WTC11 (cell line): ENCODE results near the gene WDR1.

Source experiments
- CREB1 ChIP-seq: sonication (generic); formaldehyde crosslinking; IDR thresholded peaks from 2 replicates; pipeline ENCODE4 v1.8.0; 2023; ENCODE audit warnings: mild to moderate bottlenecking, missing genetic modification reagents
- FOXK1 ChIP-seq: sonication (generic); formaldehyde crosslinking; IDR thresholded peaks from 2 replicates; pipeline ENCODE4 v1.8.0; 2022; ENCODE audit warnings: mild to moderate bottlenecking, moderate library complexity, missing genetic modification reagents
- JUN ChIP-seq: sonication (generic); formaldehyde crosslinking; IDR thresholded peaks from 2 replicates; pipeline ENCODE4 v1.8.0; 2023; ENCODE audit warnings: mild to moderate bottlenecking, missing genetic modification reagents
- MXD4 ChIP-seq: fragments of 250-450 bp; sonication (Bioruptor Pico); IDR thresholded peaks from 2 replicates; pipeline ENCODE4 v1.8.0; 2021; ENCODE audit warnings: mild to moderate bottlenecking, moderate library complexity, borderline replicate concordance
- MYBL2 ChIP-seq: sonication (generic); formaldehyde crosslinking; IDR thresholded peaks from 2 replicates; pipeline ENCODE4 v1.8.1; 2023; ENCODE audit warnings: mild to moderate bottlenecking, moderate library complexity, missing genetic modification reagents
- RELA ChIP-seq: sonication (generic); formaldehyde crosslinking; IDR thresholded peaks from 2 replicates; pipeline ENCODE4 v1.8.1; 2022; ENCODE audit warnings: missing genetic modification reagents, mild to moderate bottlenecking, borderline replicate concordance
- SP1 ChIP-seq: sonication (generic); formaldehyde crosslinking; conservative IDR thresholded peaks from 2 replicates; pipeline ENCODE4 v1.8.1; 2022; ENCODE audit warnings: missing genetic modification reagents
- TEAD4 ChIP-seq: sonication (generic); formaldehyde crosslinking; IDR thresholded peaks from 2 replicates; pipeline ENCODE4 v1.8.0; 2022; ENCODE audit warnings: mild to moderate bottlenecking, missing genetic modification reagents
- TF ChIP-seq, protein P1 (sequence below): fragments of 200-600 bp; IDR thresholded peaks from 2 replicates; pipeline ENCODE4 v1.8.0; 2022; ENCODE audit warnings: antibody characterized with exemption
- TF ChIP-seq, protein P2 (sequence below): sonication (generic); formaldehyde crosslinking; IDR thresholded peaks from 2 replicates; pipeline ENCODE4 v1.8.1; 2023; ENCODE audit warnings: mild to moderate bottlenecking, missing genetic modification reagents, borderline replicate concordance
- TF ChIP-seq, protein P3 (sequence below): sonication (generic); formaldehyde crosslinking; IDR thresholded peaks from 2 replicates; pipeline ENCODE4 v1.8.1; 2022; ENCODE audit warnings: low read depth, mild to moderate bottlenecking, moderate library complexity, missing genetic modification reagents, borderline replicate concordance
- TF ChIP-seq, protein P4 (sequence below): sonication (generic); formaldehyde crosslinking; IDR thresholded peaks from 2 replicates; pipeline ENCODE4 v1.8.1; 2023; ENCODE audit warnings: mild to moderate bottlenecking, missing genetic modification reagents
- TF ChIP-seq, protein P5 (sequence below): sonication (generic); formaldehyde crosslinking; conservative IDR thresholded peaks from 2 replicates; pipeline ENCODE4 v1.8.1; 2022; ENCODE audit warnings: mild to moderate bottlenecking, missing genetic modification reagents
- TF ChIP-seq, protein P6 (sequence below): fragments of 250-450 bp; sonication (Bioruptor Pico); conservative IDR thresholded peaks from 2 replicates; pipeline ENCODE4 v1.9.0; 2021; ENCODE audit warnings: mild to moderate bottlenecking

DNA sequence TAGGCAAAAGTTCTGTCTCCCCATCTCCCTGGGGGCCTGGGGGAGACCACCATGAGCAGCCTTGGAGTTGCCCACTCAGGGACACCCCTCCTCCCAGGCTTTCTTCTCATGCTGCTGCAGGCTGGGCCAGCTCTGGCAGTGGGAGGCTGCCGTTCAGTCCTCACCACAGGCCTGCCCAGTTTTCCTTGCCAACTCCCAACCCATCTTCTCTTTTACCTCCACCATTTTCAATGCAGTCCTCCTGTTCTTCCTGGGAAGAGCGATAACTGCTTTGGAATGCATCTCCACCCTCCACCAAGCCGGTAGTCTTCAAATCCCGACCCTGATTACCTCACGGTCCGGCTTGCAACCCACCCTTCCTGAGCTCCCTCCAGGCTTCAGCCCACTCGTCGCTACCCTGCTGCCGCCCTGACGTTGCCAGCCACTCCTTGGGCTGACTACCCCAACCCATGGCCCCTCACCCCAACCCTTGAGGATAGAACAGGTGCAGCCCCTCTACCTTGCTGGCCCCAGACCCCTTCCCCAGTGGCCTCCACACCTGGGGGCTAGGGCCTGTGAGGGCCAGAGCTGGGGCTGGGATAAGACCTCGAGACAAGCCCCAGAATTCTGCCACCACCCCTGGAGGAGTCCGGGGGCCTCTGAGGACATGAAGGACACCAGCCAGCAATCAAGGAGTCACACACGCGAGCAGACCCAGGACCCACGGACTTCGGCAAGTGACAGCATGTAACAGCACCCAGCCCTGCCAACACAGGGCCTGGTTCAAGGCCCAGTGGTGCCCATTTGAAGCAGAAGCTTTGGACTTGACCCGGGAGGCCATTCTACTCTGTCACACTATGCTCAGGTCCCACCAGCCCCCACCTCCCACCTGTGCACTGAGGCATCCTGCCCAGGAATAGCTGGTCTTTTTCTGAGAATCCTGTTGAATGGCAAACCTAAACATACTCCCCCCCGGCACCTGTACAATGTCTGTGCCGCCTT lies 9.2 kb downstream of the WDR1 start:
- TF ChIP-seq, protein P1, sequence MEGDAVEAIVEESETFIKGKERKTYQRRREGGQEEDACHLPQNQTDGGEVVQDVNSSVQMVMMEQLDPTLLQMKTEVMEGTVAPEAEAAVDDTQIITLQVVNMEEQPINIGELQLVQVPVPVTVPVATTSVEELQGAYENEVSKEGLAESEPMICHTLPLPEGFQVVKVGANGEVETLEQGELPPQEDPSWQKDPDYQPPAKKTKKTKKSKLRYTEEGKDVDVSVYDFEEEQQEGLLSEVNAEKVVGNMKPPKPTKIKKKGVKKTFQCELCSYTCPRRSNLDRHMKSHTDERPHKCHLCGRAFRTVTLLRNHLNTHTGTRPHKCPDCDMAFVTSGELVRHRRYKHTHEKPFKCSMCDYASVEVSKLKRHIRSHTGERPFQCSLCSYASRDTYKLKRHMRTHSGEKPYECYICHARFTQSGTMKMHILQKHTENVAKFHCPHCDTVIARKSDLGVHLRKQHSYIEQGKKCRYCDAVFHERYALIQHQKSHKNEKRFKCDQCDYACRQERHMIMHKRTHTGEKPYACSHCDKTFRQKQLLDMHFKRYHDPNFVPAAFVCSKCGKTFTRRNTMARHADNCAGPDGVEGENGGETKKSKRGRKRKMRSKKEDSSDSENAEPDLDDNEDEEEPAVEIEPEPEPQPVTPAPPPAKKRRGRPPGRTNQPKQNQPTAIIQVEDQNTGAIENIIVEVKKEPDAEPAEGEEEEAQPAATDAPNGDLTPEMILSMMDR, result no peak
- TF ChIP-seq MYBL2 (no peak), TEAD4 (no peak), FOXK1 (CRISPR knock-in tag) (no peak), RELA (CRISPR knock-in tag) (no peak), CREB1 (CRISPR knock-in tag) (no peak), SP1 (CRISPR knock-in tag) (no peak), JUN (CRISPR knock-in tag) (no peak), MXD4 (no peak)
- TF ChIP-seq, protein P2, sequence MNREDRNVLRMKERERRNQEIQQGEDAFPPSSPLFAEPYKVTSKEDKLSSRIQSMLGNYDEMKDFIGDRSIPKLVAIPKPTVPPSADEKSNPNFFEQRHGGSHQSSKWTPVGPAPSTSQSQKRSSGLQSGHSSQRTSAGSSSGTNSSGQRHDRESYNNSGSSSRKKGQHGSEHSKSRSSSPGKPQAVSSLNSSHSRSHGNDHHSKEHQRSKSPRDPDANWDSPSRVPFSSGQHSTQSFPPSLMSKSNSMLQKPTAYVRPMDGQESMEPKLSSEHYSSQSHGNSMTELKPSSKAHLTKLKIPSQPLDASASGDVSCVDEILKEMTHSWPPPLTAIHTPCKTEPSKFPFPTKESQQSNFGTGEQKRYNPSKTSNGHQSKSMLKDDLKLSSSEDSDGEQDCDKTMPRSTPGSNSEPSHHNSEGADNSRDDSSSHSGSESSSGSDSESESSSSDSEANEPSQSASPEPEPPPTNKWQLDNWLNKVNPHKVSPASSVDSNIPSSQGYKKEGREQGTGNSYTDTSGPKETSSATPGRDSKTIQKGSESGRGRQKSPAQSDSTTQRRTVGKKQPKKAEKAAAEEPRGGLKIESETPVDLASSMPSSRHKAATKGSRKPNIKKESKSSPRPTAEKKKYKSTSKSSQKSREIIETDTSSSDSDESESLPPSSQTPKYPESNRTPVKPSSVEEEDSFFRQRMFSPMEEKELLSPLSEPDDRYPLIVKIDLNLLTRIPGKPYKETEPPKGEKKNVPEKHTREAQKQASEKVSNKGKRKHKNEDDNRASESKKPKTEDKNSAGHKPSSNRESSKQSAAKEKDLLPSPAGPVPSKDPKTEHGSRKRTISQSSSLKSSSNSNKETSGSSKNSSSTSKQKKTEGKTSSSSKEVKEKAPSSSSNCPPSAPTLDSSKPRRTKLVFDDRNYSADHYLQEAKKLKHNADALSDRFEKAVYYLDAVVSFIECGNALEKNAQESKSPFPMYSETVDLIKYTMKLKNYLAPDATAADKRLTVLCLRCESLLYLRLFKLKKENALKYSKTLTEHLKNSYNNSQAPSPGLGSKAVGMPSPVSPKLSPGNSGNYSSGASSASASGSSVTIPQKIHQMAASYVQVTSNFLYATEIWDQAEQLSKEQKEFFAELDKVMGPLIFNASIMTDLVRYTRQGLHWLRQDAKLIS (CRISPR knock-in tag), result no peak
- TF ChIP-seq, protein P3, sequence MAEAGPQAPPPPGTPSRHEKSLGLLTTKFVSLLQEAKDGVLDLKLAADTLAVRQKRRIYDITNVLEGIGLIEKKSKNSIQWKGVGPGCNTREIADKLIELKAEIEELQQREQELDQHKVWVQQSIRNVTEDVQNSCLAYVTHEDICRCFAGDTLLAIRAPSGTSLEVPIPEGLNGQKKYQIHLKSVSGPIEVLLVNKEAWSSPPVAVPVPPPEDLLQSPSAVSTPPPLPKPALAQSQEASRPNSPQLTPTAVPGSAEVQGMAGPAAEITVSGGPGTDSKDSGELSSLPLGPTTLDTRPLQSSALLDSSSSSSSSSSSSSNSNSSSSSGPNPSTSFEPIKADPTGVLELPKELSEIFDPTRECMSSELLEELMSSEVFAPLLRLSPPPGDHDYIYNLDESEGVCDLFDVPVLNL, result no peak
- TF ChIP-seq, protein P4, sequence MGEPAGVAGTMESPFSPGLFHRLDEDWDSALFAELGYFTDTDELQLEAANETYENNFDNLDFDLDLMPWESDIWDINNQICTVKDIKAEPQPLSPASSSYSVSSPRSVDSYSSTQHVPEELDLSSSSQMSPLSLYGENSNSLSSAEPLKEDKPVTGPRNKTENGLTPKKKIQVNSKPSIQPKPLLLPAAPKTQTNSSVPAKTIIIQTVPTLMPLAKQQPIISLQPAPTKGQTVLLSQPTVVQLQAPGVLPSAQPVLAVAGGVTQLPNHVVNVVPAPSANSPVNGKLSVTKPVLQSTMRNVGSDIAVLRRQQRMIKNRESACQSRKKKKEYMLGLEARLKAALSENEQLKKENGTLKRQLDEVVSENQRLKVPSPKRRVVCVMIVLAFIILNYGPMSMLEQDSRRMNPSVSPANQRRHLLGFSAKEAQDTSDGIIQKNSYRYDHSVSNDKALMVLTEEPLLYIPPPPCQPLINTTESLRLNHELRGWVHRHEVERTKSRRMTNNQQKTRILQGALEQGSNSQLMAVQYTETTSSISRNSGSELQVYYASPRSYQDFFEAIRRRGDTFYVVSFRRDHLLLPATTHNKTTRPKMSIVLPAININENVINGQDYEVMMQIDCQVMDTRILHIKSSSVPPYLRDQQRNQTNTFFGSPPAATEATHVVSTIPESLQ (CRISPR knock-in tag), result no peak
- TF ChIP-seq, protein P5, sequence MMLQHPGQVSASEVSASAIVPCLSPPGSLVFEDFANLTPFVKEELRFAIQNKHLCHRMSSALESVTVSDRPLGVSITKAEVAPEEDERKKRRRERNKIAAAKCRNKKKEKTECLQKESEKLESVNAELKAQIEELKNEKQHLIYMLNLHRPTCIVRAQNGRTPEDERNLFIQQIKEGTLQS (CRISPR knock-in tag), result no peak
- TF ChIP-seq, protein P6, sequence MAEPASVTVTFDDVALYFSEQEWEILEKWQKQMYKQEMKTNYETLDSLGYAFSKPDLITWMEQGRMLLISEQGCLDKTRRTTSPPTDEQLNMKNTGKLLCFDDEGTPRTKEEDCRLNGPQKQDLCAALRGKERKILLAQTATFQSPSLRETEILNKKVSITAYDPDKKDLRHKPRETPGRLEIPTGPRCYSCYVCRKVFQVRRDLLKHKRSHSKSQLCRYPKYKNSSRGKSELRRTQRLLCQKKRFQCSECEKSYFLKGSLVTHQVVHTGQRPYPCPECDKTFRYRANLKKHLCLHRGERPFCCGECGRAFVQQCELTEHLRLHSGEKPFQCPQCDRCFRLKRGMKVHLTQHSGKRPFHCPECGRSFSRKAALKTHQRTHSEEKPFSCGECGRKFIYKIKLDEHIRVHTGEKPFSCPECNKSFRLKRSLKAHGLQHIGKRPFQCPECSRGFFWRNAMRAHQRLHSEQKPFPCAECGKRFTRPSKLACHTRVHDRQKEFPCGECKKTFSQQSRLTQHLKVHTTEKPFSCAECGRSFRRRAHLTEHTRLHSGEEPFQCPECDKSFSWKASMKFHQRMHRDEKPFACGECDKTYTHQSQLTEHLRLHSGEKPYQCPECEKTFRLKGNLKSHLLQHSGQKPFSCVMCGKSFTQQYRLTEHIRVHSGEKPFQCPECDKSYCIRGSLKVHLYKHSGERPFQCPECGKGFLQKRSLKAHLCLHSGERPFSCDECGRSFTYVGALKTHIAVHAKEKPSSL (CRISPR knock-in tag), result no peak
